ENCODE measurements around the gene TCF3. TPM values are rescaled to one million over a fixed set of nuclear protein-coding genes. Genes with fewer than 3 reads are reported as not detected.

Gene TCF3
- total and polyA plus RNA-seq, 4 donors: 5.2 to 119 (median 12.8) TPM

GRCh38 chr19:1619703-1620102, 32.7 kb downstream of the TCF3 start (continued):
- TF ChIP-seq CTCF (IDR thresholded peaks at IDR 0.05; ENCODE audit: low read depth, low read length, missing input control): no peak
- no peak for TF ChIP-seq TAF1 (conservative IDR thresholded peaks at IDR 0.05)
- TF ChIP-seq SP1 (IDR thresholded peaks at IDR 0.05): no peak

GRCh38 chr19:1619094-1619439, 33.3 kb downstream of the TCF3 start:
- Histone ChIP-seq H3K9me3 (ENCODE audit: control insufficient read depth in 4 of 4, low read length in 3 of 4) (no peaks in the 10 kb centered on the region), H3K36me3 (ENCODE audit: control insufficient read depth in 4 of 4, insufficient read depth in 3 of 4, low read depth in 1 of 4, low read length in 3 of 4) (peaks cover 2 to 26% (median 4%) of the 10 kb centered on the region in 4 donors), H3K4me1 (ENCODE audit: control insufficient read depth in 4 of 4, insufficient read depth in 4 of 4, low read length in 3 of 4) (no peaks in the 10 kb centered on the region), H3K9ac (ENCODE audit: low read depth in 1 of 2, low read length in 2 of 2) (no peak overlapping the region), H3K27me3 (ENCODE audit: control insufficient read depth in 4 of 4, insufficient read depth in 4 of 4, low read length in 3 of 4) (no peaks in the 10 kb centered on the region), H3K4me3 (ENCODE audit: low read depth in 1 of 3, low read length in 3 of 3) (no peak overlapping the region), H3K27ac (ENCODE audit: low read depth in 1 of 2, low read length in 2 of 2) (no peak overlapping the region)
- TF ChIP-seq HNF4A (conservative IDR thresholded peaks at IDR 0.05): no peak
- TF ChIP-seq SP1 (IDR thresholded peaks at IDR 0.05): no peak
- TF ChIP-seq HNF4G (IDR thresholded peaks at IDR 0.05): no peak
- no peak for TF ChIP-seq FOXA1 (IDR thresholded peaks at IDR 0.05)
- TF ChIP-seq FOXA2 (IDR thresholded peaks at IDR 0.05): no peak
- no peak for TF ChIP-seq CTCF (IDR thresholded peaks at IDR 0.05; ENCODE audit: low read depth, low read length, missing input control)
- no peak for TF ChIP-seq JUND (IDR thresholded peaks at IDR 0.05)
- no peak for TF ChIP-seq ZBTB33 (IDR thresholded peaks at IDR 0.05)
- no peak for TF ChIP-seq REST (IDR thresholded peaks at IDR 0.05)
- TF ChIP-seq ATF3 (IDR thresholded peaks at IDR 0.05): no peak
- TF ChIP-seq RAD21 (IDR thresholded peaks at IDR 0.05): no peak
- no peak for TF ChIP-seq RXRA (IDR thresholded peaks at IDR 0.05)
- TF ChIP-seq TAF1 (conservative IDR thresholded peaks at IDR 0.05): no peak
- no peak for TF ChIP-seq MAX (IDR thresholded peaks at IDR 0.05)
- no peak for TF ChIP-seq YY1 (IDR thresholded peaks at IDR 0.05)
- no peak for TF ChIP-seq GABPA (IDR thresholded peaks at IDR 0.05 in 1 of 2, conservative IDR thresholded peaks at IDR 0.05 in 1 of 2)
- TF ChIP-seq EGR1 (IDR thresholded peaks at IDR 0.05; ENCODE audit: low read depth in 2 of 2): no peak
- no peak for TF ChIP-seq NR2F2 (IDR thresholded peaks at IDR 0.05)
- DNase-seq (ENCODE audit: low spot score): no peak
- 95% methylated on average over 26 of the region's 26 CpGs for WGBS
